22Rv1 (cell line): ENCODE measurements around the gene SCYL2.
A peak's percentile ranks its signal among the peaks of the same experiment; 100 is the strongest.
"Not testable (repeated sequence)": the region's sequence is repeated elsewhere in the genome, so short reads cannot be mapped to it uniquely, and the experiment has no call there.

ENCODE experiments used
- H3K27ac ChIP-seq: fragments of 450-650 bp; 2 replicates; pipeline ENCODE4 v1.5.1; 2017
- ZFX ChIP-seq: fragments of 450-650 bp; IDR thresholded peaks from 2 replicates; pipeline ENCODE4 v1.6.1; 2017; ENCODE audit warnings: antibody characterized with exemption, borderline replicate concordance
- TF ChIP-seq, protein P1 (sequence below): fragments of 450-650 bp; IDR thresholded peaks from 2 replicates; pipeline ENCODE4 v1.5.1; 2017; ENCODE audit warnings: mild to moderate bottlenecking

SCYL2 gene, protein sequence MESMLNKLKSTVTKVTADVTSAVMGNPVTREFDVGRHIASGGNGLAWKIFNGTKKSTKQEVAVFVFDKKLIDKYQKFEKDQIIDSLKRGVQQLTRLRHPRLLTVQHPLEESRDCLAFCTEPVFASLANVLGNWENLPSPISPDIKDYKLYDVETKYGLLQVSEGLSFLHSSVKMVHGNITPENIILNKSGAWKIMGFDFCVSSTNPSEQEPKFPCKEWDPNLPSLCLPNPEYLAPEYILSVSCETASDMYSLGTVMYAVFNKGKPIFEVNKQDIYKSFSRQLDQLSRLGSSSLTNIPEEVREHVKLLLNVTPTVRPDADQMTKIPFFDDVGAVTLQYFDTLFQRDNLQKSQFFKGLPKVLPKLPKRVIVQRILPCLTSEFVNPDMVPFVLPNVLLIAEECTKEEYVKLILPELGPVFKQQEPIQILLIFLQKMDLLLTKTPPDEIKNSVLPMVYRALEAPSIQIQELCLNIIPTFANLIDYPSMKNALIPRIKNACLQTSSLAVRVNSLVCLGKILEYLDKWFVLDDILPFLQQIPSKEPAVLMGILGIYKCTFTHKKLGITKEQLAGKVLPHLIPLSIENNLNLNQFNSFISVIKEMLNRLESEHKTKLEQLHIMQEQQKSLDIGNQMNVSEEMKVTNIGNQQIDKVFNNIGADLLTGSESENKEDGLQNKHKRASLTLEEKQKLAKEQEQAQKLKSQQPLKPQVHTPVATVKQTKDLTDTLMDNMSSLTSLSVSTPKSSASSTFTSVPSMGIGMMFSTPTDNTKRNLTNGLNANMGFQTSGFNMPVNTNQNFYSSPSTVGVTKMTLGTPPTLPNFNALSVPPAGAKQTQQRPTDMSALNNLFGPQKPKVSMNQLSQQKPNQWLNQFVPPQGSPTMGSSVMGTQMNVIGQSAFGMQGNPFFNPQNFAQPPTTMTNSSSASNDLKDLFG

DNA sequence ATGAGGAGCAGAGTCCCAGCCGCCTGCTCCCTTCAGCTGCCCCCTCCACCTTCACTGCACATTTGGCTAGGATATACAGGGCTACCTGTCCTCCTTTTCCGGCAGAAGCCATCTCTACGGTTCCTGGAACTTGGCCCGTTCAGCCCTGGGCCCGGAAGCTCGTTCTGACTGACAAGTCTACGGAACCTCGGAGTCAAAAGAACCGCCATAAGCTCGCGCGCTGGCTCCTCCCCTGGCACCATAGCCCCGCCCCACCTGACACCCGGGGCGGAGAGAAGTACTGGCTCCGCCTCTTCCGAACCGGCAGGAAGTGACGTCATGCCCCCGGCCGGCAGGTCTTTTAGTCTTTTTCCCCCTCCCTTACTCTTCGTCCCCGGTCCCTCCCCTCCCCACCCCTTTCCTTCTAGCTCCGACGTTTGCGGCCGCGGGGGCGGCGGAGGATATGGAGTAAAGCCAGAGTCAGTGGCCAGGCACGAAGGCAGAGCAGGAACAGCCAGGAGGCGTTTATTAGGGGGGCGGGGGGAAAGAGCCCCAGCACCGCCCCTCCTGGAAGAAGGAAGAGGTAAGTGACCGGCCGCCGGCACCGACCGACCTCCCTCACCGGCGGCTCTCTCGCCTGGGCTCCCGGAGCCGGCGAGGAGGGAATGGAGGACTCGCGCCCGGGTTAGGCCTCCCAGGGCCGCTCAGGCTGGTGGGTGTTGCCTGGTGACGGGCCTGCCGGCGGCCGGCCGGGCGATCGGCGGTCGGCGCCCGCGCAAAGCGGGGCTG lies at the start of gene SCYL2, which contains the start of gene DEPDC4:
SCYL2 (plus strand) TSS at position 343 of the 768 bp plus-strand sequence. CDS start 15,794 bp downstream, outside the sequence.
DEPDC4 (minus strand) TSS at position 245 of the 768 bp plus-strand sequence; CDS start at position 242, 3 bp downstream.
- H3K27ac ChIP-seq, result peak within 1 kb of the TSS; percentile 95
- no peak for TF ChIP-seq ZFX
- TF ChIP-seq, protein P1, sequence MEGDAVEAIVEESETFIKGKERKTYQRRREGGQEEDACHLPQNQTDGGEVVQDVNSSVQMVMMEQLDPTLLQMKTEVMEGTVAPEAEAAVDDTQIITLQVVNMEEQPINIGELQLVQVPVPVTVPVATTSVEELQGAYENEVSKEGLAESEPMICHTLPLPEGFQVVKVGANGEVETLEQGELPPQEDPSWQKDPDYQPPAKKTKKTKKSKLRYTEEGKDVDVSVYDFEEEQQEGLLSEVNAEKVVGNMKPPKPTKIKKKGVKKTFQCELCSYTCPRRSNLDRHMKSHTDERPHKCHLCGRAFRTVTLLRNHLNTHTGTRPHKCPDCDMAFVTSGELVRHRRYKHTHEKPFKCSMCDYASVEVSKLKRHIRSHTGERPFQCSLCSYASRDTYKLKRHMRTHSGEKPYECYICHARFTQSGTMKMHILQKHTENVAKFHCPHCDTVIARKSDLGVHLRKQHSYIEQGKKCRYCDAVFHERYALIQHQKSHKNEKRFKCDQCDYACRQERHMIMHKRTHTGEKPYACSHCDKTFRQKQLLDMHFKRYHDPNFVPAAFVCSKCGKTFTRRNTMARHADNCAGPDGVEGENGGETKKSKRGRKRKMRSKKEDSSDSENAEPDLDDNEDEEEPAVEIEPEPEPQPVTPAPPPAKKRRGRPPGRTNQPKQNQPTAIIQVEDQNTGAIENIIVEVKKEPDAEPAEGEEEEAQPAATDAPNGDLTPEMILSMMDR, result no peak

- TF ChIP-seq ZFX, result no peak
- TF ChIP-seq, protein P1, result no peak
- no peak overlapping the region for H3K27ac ChIP-seq
Measured at GRCh38 chr12:100219328-100220109, 47.5 kb upstream of the SCYL2 start.

DNA sequence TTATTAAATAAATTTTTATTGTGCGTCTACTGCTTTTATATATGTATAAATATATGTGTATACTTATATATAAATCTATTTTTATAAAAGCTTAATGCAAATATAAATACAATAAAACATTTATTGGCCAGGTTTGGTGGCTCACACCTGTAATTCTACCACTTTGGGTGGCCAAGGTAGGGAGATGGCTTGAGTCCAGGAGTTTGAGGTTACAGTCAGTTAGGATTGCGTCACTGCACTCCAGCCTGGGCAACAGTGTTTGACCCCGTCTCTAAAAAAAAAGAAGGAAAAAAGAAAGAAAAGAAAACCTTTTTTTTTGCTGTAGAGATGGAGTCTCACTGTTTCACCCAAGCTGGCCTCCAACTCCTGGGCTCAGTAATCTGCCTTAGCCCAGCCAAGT lies 45.5 kb upstream of the SCYL2 start:
- no peak overlapping the region for H3K27ac ChIP-seq

DNA sequence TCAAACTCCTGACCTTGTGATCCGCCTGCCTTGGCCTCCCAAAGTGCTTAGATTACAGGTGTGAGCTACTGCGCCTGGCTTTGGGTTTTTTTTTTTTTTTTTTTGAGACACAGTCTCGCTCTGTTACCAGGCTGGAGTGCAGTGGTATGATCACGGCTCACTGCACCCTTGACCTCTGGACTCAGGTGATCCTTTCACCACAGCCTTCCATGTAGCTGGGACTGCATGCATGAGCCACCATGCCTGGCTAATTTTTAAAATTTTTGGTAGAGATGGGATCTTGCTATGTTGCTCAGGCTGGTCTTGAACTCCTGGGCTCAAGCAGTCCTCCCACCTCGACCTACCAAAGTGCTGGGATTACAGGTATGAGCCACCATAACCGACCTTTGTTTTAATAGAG lies 44.8 kb upstream of the SCYL2 start:
- not testable (repeated sequence) for H3K27ac ChIP-seq

More for the DNA sequence above, 45.5 kb upstream of the SCYL2 start:
- TF ChIP-seq ZFX, result no peak
- TF ChIP-seq, protein P1, result no peak

DNA sequence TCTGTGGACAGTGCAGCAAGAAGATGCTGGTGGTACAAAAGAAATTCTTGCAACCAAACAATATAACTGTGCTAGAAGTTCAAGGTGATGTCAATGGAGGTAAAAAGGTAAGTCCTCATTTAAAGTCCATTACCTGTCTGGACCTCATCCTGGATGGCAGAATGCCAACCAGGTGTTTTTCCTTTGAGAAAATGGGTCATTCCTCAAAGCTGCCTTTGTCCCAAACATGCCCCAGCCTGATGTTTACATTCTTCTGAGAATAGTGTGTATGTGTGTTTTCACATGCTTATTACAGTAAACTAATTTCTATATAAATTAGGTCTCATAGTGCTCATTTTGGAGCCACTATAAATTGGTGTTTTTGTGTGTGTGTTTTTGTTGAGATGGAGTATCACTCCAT lies 41.5 kb upstream of the SCYL2 start:
- no peak for TF ChIP-seq ZFX
- TF ChIP-seq, protein P1, result no peak
- H3K27ac ChIP-seq, result no peak overlapping the region

GRCh38 chr12:100229036-100229635 lies 37.8 kb upstream of the SCYL2 start:
- peak overlapping the region; percentile 81 for H3K27ac ChIP-seq
- no peak for TF ChIP-seq ZFX
- TF ChIP-seq, protein P1, result peak; percentile 88
